Vagina (tissue), 2 donors: ENCODE measurements around the gene PARN.

Experiments
- POLR2A ChIP-seq, 2 donors: fragments of 450-650 bp; IDR thresholded peaks; one replicate each; pipeline ENCODE4 v1.6.1; 2017; ENCODE audit warnings: antibody characterized with exemption in 2 of 2, mild to moderate bottlenecking in 2 of 2, moderate library complexity in 2 of 2
- TF ChIP-seq, protein P1 (sequence below), 3 experiments: fragments of 450-650 bp in 2 of 3; fragments of 200-600 bp in 1 of 3; sonication (generic) in 1 of 3; IDR thresholded peaks; one replicate each; pipeline ENCODE4 v1.5.1; 2017 to 2019; ENCODE audit warnings: antibody characterized with exemption in 3 of 3, mild to moderate bottlenecking in 2 of 3, moderate library complexity in 2 of 3

DNA sequence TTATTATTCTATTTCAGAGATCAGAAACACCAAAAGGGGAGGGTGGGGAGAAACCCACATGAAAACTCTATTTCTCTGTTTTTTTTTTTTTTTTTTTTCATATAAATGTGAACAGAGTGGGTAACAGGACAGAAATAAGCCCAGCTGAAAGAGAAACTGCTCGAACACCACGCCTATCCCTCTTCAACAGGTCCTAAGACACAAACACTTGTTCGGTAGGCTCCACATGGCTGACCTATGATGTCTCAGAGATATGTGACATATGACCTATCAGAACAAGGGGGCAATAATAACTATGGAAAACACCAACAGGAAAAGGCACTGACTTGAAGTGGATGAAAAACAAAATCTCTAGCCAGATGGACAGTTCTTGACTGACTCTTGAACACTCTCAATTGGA is 44.8 kb downstream of the PARN start:
- TF ChIP-seq POLR2A (IDR thresholded peaks at IDR 0.05), result no peak
- TF ChIP-seq, protein P1, sequence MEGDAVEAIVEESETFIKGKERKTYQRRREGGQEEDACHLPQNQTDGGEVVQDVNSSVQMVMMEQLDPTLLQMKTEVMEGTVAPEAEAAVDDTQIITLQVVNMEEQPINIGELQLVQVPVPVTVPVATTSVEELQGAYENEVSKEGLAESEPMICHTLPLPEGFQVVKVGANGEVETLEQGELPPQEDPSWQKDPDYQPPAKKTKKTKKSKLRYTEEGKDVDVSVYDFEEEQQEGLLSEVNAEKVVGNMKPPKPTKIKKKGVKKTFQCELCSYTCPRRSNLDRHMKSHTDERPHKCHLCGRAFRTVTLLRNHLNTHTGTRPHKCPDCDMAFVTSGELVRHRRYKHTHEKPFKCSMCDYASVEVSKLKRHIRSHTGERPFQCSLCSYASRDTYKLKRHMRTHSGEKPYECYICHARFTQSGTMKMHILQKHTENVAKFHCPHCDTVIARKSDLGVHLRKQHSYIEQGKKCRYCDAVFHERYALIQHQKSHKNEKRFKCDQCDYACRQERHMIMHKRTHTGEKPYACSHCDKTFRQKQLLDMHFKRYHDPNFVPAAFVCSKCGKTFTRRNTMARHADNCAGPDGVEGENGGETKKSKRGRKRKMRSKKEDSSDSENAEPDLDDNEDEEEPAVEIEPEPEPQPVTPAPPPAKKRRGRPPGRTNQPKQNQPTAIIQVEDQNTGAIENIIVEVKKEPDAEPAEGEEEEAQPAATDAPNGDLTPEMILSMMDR (IDR thresholded peaks at IDR 0.05), result no peak
